GM12878 (cell line): ENCODE data around the gene CD2. TPM values are rescaled to one million over a fixed set of nuclear protein-coding genes. Genes with fewer than 3 reads are reported as not detected.

Source experiments
- ATAC-seq: fragments of 200-7000 bp; cut with Tn5 transposase; 3 replicates; pipeline ENCODE4 v1.9.1; 2020; ENCODE audit warnings: mild to moderate bottlenecking, moderate library complexity
- BruUV-seq: library from RNA; stranded (reverse); fragments of 400-500 nt; replicated peaks from 2 replicates; lab custom pipeline; 2021; lab: Mats Ljungman, UMichigan
- CTCF ChIA-PET: fragments of 300-600 bp; sonication (Branson Sonifier 250); formaldehyde crosslinking; extraction: SDS; loops from one replicate; lab custom pipeline; 2021; ENCODE audit warnings: inconsistent platforms; lab: Yijun Ruan, JAX
- POLR2A ChIA-PET: fragments of 350-600 bp; formaldehyde crosslinking; extraction: SDS; loops from one replicate; lab custom pipeline; 2021; ENCODE audit warnings: inconsistent platforms; lab: Charles Lee
- RAD21 ChIA-PET: fragments of 300-600 bp; sonication (Branson Sonifier 250); formaldehyde crosslinking; loops from one replicate; lab custom pipeline; 2023; ENCODE audit warnings: antibody characterized with exemption; ENCODE audit not compliant: unreplicated experiment; lab: Charles Lee
- SMC1A ChIA-PET: fragments of 300-600 bp; sonication (Branson Sonifier 250); formaldehyde crosslinking; loops from one replicate; lab custom pipeline; 2023; ENCODE audit not compliant: unreplicated experiment, uncharacterized antibody; lab: Charles Lee
- DNase-seq: peaks from one replicate; pipeline ENCODE4 v3.0.0-alpha.2; 2011; ENCODE audit warnings: low read depth, low spot score
- FAIRE-seq: peaks from 3 replicates; lab custom pipeline; 2011; peaks lifted over from hg19 to GRCh38; lab: Jason Lieb, UNC
- H2AFZ ChIP-seq: 2 replicates; pipeline ENCODE4 v1.6.0; 2011; ENCODE audit warnings: low read depth, low read length, control low read depth; ENCODE audit not compliant: control insufficient read depth
- H3K27ac ChIP-seq: 2 replicates; pipeline ENCODE4 v1.5.1; 2011; ENCODE audit warnings: control low read depth; ENCODE audit not compliant: control insufficient read depth, insufficient read depth
- H3K27me3 ChIP-seq, 2 experiments: replicated peaks in 1 of 2; 2 replicates each; pipeline versions ENCODE4 v1.6.0 to v1.6.1; 2011; ENCODE audit warnings: low read length in 1 of 2; ENCODE audit not compliant: control insufficient read depth in 2 of 2, insufficient read depth in 2 of 2
- H3K36me3 ChIP-seq, 2 experiments: 2 replicates each; pipeline ENCODE4 v1.5.1; 2011; ENCODE audit warnings: low read length in 1 of 2; ENCODE audit not compliant: control insufficient read depth in 2 of 2, insufficient read depth in 2 of 2
- H3K4me1 ChIP-seq: 2 replicates; pipeline ENCODE4 v1.6.1; 2011; ENCODE audit warnings: mild to moderate bottlenecking, low read length, moderate library complexity, mixed read lengths; ENCODE audit not compliant: control insufficient read depth, insufficient read depth
- H3K4me2 ChIP-seq: 2 replicates; pipeline ENCODE4 v1.6.0; 2011; ENCODE audit warnings: control low read depth; ENCODE audit not compliant: control insufficient read depth, insufficient read depth
- H3K4me3 ChIP-seq: fragments of 200-600 bp; sonication (generic); 2 replicates; pipeline ENCODE4 v1.5.1; 2016
- H3K79me2 ChIP-seq: 2 replicates; pipeline ENCODE4 v1.6.0; 2011; ENCODE audit warnings: low read length; ENCODE audit not compliant: control insufficient read depth, insufficient read depth
- H3K9ac ChIP-seq: 2 replicates; pipeline ENCODE4 v1.8.0; 2011; ENCODE audit warnings: low read length, control low read depth, mixed read lengths; ENCODE audit not compliant: control insufficient read depth, insufficient read depth
- H3K9me3 ChIP-seq: replicated peaks from 3 replicates; pipeline ENCODE4 v1.5.1; 2011; ENCODE audit warnings: mild to moderate bottlenecking, low read length; ENCODE audit not compliant: control insufficient read depth, insufficient read depth
- H4K20me1 ChIP-seq: 2 replicates; pipeline ENCODE4 v1.6.0; 2011; ENCODE audit not compliant: control insufficient read depth, insufficient read depth
- CBFB ChIP-seq: IDR thresholded peaks from 2 replicates; pipeline ENCODE4 v1.6.1; 2016; ENCODE audit warnings: antibody characterized with exemption, low read depth
- CBX3 ChIP-seq: fragments of 200-600 bp; sonication (generic); IDR thresholded peaks from 2 replicates; pipeline ENCODE4 v1.6.1; 2016; ENCODE audit warnings: low read depth, borderline replicate concordance
- HDAC2 ChIP-seq: fragments of 200-600 bp; sonication (generic); IDR thresholded peaks from 2 replicates; pipeline ENCODE4 v1.6.1; 2017
- IKZF2 ChIP-seq, 2 experiments: fragments of 450-650 bp; IDR thresholded peaks; 2 replicates each; pipeline ENCODE4 v1.6.1; 2017; ENCODE audit warnings: mild to moderate bottlenecking in 2 of 2, moderate library complexity in 2 of 2
- MEF2B ChIP-seq: fragments of 450-650 bp; IDR thresholded peaks from 2 replicates; pipeline ENCODE4 v1.6.1; 2018; ENCODE audit warnings: mild to moderate bottlenecking, moderate library complexity; ENCODE audit not compliant: partially characterized antibody, poor library complexity, severe bottlenecking
- MXI1 ChIP-seq: fragments of 150-350 bp; IDR thresholded peaks from 2 replicates; pipeline ENCODE4 v1.6.1; 2011; ENCODE audit warnings: low read depth, mild to moderate bottlenecking, inconsistent platforms, low read length, improper control_type of control experiment
- NBN ChIP-seq: fragments of 450-650 bp; IDR thresholded peaks from 2 replicates; pipeline ENCODE4 v1.6.1; 2016
- NR2F1 ChIP-seq: fragments of 450-650 bp; conservative IDR thresholded peaks from 2 replicates; pipeline ENCODE4 v1.6.1; 2017; ENCODE audit warnings: mild to moderate bottlenecking
- RAD21 ChIP-seq: IDR thresholded peaks from 2 replicates; pipeline ENCODE4 v1.6.1; 2011; ENCODE audit warnings: mild to moderate bottlenecking, low read depth, low read length, moderate library complexity; ENCODE audit not compliant: insufficient read depth
- SUZ12 ChIP-seq: fragments of 200-600 bp; sonication (generic); IDR thresholded peaks from one replicate; pipeline ENCODE4 v1.6.1; 2018; ENCODE audit warnings: antibody characterized with exemption, mild to moderate bottlenecking; ENCODE audit not compliant: unreplicated experiment
- WGBS: methylation state at CpG from one replicate; pipeline ENCODE4 v1.1.6; 2016; ENCODE audit warnings: low lambda C conversion rate; ENCODE audit not compliant: insufficient replicate concordance, insufficient coverage; ENCODE audit errors: missing lambda C conversion rate; 5-methylcytosine and 5-hydroxymethylcytosine counted together
- in situ Hi-C: fragments of 300-500 bp; cut with MboI; formaldehyde crosslinking; loops from 9 replicates; pipeline ENCODE4 v1.14.3; 2018; ENCODE audit warnings: mixed read lengths
- intact Hi-C: fragments of 100-400 bp; cut with micrococcal nuclease; formaldehyde crosslinking; loops from one replicate; pipeline ENCODE4 v1.14.2; 2022; ENCODE audit not compliant: unreplicated experiment
- polyA plus RNA-seq, 11 experiments: library from polyadenylated mRNA; depleted of rRNA in 4 of 11; unstranded in 6 of 11; stranded (reverse) in 5 of 11; fragments of >200 nt; fragmentation: Nextera tagmentation in 4 of 11; fragmentation: Illumina TruSeq in 1 of 11; extraction: Ambion mirVana in 4 of 11; extraction: Trizol in 1 of 11; gene quantifications; 1 replicate in 1 of 11; 2 replicates in 10 of 11; pipeline versions ENCODE4 v1.2.1 to v1.2.3, GENCODE V29; 2011 to 2016; ENCODE audit warnings: inconsistent platforms in 2 of 11, missing spikeins in 2 of 11, low read depth in 1 of 11
- total RNA-seq, 4 experiments: library from RNA; depleted of rRNA in 3 of 4; stranded (reverse); fragments of >200 nt in 3 of 4; fragmentation: Illumina TruSeq in 1 of 4; extraction: Trizol in 1 of 4; gene quantifications; 2 replicates each; pipeline versions ENCODE4 v1.2.1 to v1.2.3, GENCODE V29; 2013 to 2021
- TF ChIP-seq, protein P1 (sequence below): IDR thresholded peaks from 2 replicates; pipeline ENCODE4 v1.6.1; 2011; ENCODE audit warnings: low read depth, low read length, improper control_type of control experiment, borderline replicate concordance
- TF ChIP-seq, protein P2 (sequence below): fragments of 450-650 bp; formaldehyde crosslinking; IDR thresholded peaks from 2 replicates; pipeline ENCODE4 v1.4.0; 2020; ENCODE audit warnings: mild to moderate bottlenecking, moderate library complexity
- TF ChIP-seq, protein P3 (sequence below): fragments of 450-650 bp; IDR thresholded peaks from 2 replicates; pipeline ENCODE4 v1.6.1; 2017; ENCODE audit warnings: borderline replicate concordance

CD2 gene
- total and polyA plus RNA-seq, 10 of the 15 experiments (the other 5 are each of a cell fraction or from before 2014, with no cell fraction given) = 0.15 to 4.3 (median 2.8) TPM

DNA sequence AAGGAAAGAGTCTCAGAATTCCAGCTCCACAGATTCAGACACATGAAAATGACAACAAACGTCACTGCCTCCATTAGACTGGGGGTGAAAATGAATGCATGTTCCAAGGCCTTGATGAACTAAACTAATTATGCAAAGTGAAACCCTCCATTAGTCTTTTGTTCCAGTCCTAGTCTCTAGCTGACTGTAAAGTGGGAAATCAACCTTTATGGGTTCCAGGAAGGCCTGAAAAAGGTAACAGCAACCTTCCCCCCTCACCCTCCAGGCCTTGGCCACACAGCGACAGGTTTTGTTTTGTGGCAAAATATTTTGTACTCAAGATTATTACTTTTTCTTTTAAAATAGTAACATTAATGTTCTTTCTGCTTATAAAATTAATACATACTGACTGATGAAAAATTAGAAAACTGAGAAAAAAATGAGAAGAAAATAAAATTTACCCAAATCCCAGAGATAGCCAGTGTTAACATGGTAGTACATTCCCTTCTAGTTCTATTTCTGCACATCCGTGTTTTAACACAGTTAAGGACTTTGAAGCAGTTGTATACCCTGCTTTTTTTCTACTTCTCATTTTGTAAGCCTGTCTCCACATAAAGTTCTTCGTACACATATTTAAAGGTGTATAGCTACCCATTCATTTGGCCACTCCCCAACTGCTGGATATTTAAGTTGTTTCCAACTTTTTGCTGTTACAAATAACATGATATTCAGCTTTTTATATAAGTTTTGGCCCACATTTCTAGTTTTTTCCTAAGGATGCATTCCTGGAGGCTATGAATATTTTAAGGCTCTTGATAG, 60.9 kb downstream of the CD2 start:
- in situ Hi-C loops = no loop called here
- ChIA-PET RAD21 (interaction anchor here (0.5 to 7.6 kb wide), 16 partner anchors 9 to 237 kb away, joined by 3 to 97 read pairs (median 6); no protein-coding TSS in a partner anchor), SMC1A (interaction anchor here (0.6 to 7.6 kb wide), 29 partner anchors 8 to 310 kb away, joined by 3 to 109 read pairs (median 4); no protein-coding TSS in a partner anchor), CTCF (interaction anchor here (0.7 to 7.0 kb wide), 21 partner anchors 9 to 245 kb away, joined by 3 to 126 read pairs (median 4); partner anchors contain the start of gene TTF2), POLR2A (interaction anchor here (0.7 to 3.5 kb wide), 7 partner anchors 9 to 78 kb away, joined by 3 to 15 read pairs (median 4); no protein-coding TSS in a partner anchor)
- H3K4me2 ChIP-seq = no peak overlapping the region
- peaks cover 4% of the 10 kb centered on the region; the same call in 1 of the 2 replicates for H3K4me1 ChIP-seq
- no peaks in the 10 kb centered on the region for H4K20me1 ChIP-seq
- BruUV-seq = no TSS peak
- TF ChIP-seq, protein P1, sequence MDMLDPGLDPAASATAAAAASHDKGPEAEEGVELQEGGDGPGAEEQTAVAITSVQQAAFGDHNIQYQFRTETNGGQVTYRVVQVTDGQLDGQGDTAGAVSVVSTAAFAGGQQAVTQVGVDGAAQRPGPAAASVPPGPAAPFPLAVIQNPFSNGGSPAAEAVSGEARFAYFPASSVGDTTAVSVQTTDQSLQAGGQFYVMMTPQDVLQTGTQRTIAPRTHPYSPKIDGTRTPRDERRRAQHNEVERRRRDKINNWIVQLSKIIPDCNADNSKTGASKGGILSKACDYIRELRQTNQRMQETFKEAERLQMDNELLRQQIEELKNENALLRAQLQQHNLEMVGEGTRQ = no peak
- TF ChIP-seq CBX3 (no peak), CBFB (no peak), SUZ12 (no peak), NBN (no peak), RAD21 (no peak), MXI1 (no peak), IKZF2 (IDR thresholded peaks at IDR 0.05) (no peak), NR2F1 (no peak), MEF2B (no peak), HDAC2 (no peak)
- TF ChIP-seq, protein P2, sequence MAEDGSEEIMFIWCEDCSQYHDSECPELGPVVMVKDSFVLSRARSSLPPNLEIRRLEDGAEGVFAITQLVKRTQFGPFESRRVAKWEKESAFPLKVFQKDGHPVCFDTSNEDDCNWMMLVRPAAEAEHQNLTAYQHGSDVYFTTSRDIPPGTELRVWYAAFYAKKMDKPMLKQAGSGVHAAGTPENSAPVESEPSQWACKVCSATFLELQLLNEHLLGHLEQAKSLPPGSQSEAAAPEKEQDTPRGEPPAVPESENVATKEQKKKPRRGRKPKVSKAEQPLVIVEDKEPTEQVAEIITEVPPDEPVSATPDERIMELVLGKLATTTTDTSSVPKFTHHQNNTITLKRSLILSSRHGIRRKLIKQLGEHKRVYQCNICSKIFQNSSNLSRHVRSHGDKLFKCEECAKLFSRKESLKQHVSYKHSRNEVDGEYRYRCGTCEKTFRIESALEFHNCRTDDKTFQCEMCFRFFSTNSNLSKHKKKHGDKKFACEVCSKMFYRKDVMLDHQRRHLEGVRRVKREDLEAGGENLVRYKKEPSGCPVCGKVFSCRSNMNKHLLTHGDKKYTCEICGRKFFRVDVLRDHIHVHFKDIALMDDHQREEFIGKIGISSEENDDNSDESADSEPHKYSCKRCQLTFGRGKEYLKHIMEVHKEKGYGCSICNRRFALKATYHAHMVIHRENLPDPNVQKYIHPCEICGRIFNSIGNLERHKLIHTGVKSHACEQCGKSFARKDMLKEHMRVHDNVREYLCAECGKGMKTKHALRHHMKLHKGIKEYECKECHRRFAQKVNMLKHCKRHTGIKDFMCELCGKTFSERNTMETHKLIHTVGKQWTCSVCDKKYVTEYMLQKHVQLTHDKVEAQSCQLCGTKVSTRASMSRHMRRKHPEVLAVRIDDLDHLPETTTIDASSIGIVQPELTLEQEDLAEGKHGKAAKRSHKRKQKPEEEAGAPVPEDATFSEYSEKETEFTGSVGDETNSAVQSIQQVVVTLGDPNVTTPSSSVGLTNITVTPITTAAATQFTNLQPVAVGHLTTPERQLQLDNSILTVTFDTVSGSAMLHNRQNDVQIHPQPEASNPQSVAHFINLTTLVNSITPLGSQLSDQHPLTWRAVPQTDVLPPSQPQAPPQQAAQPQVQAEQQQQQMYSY = no peak
- TF ChIP-seq, protein P3, sequence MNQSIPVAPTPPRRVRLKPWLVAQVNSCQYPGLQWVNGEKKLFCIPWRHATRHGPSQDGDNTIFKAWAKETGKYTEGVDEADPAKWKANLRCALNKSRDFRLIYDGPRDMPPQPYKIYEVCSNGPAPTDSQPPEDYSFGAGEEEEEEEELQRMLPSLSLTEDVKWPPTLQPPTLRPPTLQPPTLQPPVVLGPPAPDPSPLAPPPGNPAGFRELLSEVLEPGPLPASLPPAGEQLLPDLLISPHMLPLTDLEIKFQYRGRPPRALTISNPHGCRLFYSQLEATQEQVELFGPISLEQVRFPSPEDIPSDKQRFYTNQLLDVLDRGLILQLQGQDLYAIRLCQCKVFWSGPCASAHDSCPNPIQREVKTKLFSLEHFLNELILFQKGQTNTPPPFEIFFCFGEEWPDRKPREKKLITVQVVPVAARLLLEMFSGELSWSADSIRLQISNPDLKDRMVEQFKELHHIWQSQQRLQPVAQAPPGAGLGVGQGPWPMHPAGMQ = no peak
- no peaks in the 10 kb centered on the region for H3K79me2 ChIP-seq
- no peaks in the 10 kb centered on the region for H3K27me3 ChIP-seq
- no peak overlapping the region for H3K4me3 ChIP-seq
- no peak for FAIRE-seq
- 85% methylated on average over 4 of the region's 4 CpGs for WGBS
- intact Hi-C loops = loop anchor here (5.0 kb wide), 1 partner anchor 237 kb away; no protein-coding TSS in a partner anchor
- peaks cover 5% of the 10 kb centered on the region; the same call in 1 of the 3 replicates for H3K9me3 ChIP-seq
- DNase-seq = no peak
- no peaks in the 10 kb centered on the region for H3K36me3 ChIP-seq
- H3K9ac ChIP-seq = no peak overlapping the region
- H2AFZ ChIP-seq = no peak overlapping the region
- no peak for ATAC-seq
- no peak overlapping the region for H3K27ac ChIP-seq
